ENCODE data around the gene ARID3A. TPM values are rescaled to one million over a fixed set of nuclear protein-coding genes. Genes with fewer than 3 reads are reported as not detected.
A peak's percentile ranks its signal among the peaks of the same experiment; 100 is the strongest.
"Not testable (repeated sequence)": the region's sequence is repeated elsewhere in the genome, so short reads cannot be mapped to it uniquely, and the experiment has no call there.

Gene ARID3A, protein sequence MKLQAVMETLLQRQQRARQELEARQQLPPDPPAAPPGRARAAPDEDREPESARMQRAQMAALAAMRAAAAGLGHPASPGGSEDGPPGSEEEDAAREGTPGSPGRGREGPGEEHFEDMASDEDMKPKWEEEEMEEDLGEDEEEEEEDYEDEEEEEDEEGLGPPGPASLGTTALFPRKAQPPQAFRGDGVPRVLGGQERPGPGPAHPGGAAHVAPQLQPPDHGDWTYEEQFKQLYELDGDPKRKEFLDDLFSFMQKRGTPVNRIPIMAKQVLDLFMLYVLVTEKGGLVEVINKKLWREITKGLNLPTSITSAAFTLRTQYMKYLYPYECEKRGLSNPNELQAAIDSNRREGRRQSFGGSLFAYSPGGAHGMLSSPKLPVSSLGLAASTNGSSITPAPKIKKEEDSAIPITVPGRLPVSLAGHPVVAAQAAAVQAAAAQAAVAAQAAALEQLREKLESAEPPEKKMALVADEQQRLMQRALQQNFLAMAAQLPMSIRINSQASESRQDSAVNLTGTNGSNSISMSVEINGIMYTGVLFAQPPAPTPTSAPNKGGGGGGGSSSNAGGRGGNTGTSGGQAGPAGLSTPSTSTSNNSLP
- total RNA-seq (2014; rRNA removed; shearing (Covaris generic)): 5.9 and 12.0 TPM in 2 replicates

DNA sequence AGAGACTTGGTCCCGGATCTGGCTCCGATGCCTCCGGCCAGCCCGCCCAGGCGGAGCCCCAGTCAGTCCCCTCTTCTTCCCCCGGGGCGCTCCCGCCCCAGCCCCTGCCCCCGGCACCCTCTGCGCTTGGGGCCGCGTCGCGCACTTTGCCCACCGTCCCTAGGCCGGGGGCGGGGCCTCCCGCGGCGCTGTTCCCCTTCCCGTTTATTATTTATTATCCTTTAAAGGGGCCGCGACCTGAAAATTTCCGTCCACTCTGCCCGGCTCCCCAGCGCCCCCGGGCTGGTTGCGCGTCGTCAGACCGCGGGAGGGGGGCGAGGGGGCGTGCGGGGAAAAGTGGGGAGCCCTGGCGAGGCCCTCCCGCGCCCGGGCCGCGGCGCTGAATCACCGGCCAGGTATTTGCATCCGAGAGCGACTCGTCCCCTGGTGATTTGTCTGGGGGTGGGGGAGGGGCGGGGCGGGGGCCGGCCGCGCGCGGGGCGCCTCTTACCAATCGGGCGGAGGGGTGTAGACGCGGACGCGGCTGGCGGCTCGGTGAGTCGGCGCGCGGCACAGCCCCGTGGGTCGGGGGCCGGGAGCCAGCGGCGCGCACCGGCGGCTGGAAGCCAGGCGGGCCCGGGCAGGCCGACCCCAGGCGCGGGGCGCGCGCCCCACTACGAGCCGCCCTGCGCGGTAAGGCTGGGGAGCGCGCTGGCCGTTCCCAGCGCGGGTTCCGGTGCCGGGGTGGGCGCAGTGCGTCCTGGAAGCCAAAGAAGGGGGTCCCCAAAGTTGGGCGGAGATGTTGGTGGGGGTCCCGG, at the start of gene ARID3A:
TSS of gene ARID3A (plus strand) at position 510 of the 797 bp plus-strand sequence. CDS start 3,494 bp downstream, outside the sequence.
- peak; percentile 85 for DNase-seq (ENCODE audit: low read depth)

DNA sequence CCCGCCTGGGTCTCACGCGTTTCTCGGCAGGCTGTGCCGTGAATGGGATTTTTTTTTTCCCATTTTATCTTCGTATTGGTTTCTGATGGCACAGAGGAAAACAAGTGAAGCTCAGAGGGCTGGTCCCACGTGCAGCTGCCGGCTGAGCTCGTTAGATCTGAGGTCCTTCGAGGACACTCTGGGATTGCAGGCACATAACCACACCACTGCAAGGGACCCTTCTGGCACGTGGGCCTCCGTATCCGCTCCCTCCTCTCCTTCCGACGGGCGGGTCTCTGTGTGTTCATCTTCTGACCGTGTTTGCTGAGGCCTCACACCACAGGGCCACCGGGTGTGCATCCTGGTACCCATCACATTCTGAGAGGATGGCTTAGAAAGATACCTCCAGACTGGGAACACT, 49.7 kb upstream of the ARID3A start:
- DNase-seq (ENCODE audit: low read depth): no peak

DNA sequence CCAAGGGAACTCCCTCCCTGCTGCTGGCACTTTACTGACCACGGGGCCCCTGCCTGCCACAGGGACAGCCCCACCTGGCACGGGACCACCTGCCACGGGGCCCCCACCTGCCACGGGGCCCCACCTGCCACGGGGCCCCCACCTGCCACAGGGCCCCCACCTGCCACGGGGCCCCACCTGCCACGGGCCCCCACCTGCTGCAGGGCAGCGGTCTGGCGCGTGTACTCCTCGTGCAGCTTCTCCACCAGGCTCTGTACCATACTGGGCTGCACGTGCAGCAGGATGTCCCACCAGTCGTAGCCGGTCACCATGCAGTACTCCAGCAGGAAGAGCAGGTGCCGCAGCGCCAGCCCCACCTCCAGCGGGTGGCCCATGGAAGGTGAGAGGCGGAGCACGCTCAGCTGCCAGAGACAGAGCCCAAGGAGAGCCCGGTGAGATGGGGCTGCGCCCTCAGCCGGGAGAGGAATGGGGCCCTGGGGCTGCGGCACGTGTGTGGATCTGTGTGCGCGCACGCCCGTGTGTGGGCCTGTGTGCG, 49.0 kb upstream of the ARID3A start:
- no peak for DNase-seq (ENCODE audit: low read depth)

DNA sequence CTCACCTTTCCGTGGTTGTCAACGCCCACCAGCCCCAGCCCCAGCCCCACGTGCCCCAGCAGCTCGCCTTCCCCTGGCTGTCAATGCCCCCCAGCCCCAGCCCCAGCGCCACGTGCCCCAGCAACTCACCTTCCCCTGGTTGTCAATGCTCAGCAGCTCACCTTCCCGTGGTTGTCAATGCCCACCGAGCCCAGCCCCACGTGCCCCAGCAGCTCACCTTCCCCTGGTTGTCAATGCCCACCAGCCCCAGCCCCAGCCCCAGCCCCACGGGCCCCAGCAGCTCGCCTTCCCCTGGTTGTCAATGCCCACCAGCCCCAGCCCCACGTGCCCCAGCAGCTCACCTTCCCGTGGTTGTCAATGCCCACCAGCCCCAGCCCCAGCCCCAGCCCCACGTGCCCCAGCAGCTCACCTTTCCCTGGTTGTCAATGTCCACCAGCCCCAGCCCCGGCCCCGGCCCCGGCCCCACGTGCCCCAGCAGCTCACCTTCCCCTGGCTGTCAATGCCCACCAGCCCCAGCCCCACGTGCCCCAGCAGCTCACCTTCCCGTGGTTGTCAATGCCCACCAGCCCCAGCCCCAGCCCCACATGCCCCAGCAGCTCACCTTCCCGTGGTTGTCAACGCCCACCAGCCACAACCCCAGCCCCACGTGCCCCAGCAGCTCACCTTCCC, 47.7 kb upstream of the ARID3A start:
- not testable (repeated sequence) for DNase-seq (ENCODE audit: low read depth)

DNA sequence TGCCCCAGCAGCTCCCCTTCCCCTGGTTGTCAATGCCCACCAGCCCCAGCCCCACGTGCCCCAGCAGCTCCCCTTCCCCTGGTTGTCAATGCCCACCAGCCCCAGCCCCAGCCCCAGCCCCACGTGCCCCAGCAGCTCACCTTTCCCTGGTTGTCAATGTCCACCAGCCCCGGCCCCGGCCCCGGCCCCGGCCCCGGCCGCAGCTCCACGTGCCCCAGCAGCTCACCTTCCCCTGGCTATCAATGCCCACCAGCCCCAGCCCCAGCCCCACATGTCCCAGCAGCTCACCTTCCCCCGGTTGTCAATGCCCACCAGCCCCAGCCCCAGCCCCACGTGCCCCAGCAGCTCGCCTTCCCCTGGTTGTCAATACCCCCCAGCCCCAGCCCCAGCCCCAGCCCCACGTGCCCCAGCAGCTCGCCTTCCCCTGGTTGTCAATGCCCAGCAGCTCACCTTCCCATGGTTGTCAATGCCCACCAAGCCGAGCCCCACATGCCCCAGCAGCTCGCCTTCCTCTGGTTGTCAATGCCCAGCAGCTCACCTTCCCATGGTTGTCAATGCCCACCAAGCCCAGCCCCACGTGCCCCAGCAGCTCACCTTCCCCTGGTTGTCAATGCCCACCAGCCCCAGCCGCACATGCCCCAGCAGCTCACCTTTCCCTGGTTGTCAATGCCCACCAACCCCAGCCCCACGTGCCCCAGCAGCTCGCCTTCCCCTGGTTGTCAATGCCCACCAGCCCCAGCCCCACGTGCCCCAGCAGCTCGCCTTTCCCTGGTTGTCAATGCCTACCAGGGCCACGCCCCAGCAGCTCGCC, 46.9 kb upstream of the ARID3A start:
- not testable (repeated sequence) for DNase-seq (ENCODE audit: low read depth)

DNA sequence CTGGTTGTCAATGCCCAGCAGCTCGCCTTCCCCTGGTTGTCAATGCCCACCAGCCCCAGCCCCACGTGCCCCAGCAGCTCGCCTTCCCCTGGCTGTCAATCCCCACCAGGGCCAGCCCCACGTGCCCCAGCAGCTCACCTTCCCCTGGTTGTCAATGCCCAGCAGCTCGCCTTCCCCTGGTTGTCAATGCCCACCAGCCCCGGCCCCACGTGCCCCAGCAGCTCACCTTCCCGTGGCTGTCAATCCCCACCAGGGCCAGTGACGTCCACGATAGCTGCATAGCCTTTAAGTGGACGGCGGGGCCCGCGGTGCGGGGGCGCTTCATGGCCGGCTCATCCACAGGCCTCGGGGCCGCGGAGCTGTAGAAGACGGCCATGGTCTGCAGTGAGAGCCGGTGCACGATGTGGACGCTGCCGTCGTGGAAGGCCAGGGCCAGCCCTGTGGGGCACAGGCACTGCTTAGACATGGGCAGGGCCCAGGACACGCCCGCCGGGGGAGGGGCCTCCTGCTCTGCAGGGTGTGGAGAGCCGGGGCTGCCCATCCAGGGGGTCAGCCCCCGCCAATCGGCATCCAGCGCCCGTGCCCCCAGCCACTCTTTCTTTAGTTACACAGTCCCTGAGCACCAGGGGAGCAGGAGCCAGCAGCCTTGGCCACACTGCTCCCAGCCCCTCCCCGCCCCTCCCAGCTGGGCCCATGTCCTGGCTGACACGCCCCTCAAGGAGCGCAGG, 46.0 kb upstream of the ARID3A start:
- no peak for DNase-seq (ENCODE audit: low read depth)

DNA sequence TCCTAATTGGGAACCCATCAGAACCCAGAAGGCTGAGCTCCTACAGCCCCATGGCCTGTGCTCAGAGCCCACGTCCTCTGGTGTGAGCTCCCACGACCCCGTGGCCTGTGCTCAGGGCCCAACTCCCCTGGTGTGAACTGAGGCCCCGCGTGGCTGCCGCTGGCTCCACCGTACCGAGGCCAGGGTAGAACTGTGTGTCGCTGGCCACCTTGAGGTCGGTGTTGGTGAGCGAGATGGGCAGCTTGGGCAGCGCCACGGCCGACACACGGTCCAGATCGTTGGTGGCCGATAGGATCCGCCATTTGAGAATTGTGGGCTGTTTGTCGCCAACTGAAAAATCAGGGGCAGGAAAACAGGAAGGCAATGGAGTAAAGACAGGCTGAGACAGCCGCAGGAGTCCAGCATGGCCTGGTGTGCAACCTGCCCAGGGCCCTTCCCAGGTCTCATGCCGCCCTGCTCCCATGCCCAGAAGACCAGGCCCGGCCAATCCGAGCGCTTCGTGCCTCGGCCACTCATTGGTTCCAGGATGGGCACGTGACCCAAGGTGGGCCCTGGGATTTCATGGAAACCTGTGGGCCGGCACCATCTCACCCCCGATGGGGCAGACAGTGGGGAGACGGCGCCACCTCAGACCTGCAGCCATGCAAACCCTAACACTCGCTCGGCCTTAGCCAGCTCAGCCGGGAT, 44.3 kb upstream of the ARID3A start:
- DNase-seq (ENCODE audit: low read depth): no peak

DNA sequence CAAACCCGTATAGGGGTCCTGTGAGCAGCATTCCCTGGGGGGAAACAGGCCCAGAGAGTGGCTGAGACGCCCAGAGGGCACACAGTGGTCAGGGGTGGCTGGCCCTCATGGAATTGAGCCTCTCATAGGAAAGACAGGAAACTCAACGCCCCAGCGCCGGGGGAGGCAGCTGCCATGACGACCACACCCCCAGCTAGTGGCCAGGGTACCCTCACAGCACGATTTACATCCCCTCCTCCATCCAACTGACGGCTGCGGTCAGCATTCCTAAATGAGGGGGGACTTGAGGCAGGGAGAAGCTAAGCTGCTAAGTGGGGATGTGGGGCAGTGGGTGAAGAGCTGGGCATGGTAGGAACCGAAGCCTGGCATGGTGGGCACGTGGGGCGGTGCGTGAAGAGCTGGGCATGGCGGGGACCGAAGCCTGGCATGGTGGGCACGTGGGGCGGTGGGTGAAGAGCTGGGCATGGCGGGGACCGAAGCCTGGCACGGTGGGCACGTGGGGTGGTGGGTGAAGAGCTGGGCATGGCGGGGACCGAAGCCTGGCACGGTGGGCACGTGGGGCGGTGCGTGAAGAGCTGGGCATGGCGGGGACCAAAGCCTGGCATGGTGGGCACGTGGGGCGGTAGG, 42.9 kb upstream of the ARID3A start:
- DNase-seq (ENCODE audit: low read depth): no peak

DNA sequence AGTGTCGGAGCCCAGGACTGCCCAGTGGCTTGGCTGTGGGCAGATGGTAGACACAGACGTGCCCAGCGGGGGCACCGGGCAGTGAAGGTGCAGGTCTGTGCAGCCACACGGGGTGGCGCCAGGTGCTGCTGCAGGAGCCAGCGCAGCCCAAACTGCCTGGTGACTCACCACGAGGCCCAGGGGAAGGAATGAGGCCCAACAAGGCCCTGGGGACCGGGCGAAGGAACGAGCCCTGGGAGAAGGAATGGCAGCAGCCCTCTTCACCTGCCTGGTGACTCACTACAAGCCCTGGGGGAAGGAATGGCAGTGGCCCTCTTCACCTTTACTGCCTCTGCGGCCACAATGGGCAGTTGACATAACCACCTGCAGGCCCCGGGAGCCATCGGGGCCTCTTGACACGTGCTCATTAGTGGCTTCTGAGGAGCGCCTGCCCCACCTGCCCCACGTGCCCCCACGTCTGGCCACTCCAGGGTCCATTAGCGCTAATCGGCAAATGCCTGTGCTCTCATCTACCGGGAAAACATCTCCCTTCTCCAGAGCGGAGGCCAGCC, 42.1 kb upstream of the ARID3A start:
- DNase-seq (ENCODE audit: low read depth): peak; percentile 80

DNA sequence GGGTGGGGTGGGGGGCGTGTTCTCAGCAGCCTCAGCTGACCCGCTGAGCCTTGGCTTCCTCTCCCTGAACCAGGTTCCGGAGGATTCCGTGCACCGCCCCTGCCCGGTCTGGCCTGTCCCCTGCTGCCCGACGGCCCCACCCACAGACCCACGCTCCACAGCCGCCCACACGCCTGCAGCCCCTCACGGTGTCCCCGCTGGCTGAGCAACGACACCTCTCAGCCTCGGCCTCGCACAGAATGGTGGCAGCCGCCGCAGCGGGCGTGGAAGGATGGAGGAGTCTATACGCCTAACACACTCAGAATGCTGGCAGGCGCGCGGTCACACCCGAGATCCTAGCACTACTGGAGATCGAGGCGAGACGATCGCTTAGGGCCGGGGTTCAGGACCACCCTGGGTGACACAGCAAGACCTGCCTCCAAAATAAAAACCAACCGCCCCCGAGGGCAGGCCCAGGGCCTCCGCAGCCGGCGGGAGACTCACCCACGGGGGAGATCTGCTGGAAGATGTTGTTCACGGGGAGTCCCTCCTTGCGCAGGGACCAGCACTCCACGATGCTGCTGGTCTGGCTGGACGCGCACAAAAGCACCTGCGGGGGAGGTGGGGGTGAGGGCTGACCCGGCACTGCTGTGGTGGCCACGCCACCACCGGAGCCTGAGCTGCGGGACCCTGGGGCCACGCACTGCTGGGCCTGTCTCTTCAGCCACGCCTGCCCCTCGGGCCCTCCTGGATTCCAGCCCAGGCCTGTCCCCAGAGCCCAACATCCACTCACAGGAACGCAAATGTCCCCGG, 41.2 kb upstream of the ARID3A start:
- DNase-seq (ENCODE audit: low read depth): no peak

DNA sequence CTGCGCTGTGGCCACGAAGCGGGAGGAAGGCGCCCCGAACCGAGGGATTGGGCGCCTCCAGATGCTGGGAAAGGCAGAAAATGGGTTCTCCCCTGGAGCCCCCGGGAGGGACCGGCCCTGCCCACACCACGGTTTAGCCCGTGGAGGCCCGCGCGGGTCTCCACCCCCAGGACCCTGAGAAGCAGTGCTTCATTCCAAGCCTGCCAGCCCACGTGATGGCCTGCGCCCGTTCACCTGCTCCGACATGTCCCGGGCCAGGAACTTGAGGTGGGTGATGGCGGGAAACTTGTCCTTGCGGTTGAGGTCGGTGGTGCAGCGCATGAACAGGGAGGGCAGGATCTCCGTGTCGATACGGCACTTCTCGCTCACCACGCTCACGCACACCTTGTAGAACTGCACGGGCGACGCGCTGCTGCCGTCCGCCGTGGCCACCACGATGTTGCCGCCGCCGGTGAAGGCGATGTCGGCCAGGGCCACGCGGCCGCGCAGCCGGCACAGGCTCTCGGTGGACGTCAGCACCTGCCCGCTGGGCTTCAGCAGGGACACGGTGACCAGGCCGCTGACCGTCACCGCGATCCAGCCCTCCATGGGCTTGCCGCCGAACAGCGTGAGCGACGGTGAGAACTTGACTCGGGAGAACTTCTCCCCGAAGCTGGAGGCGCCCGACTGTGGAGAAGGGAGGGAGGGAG, 40.2 kb upstream of the ARID3A start:
- DNase-seq (ENCODE audit: low read depth): no peak

DNA sequence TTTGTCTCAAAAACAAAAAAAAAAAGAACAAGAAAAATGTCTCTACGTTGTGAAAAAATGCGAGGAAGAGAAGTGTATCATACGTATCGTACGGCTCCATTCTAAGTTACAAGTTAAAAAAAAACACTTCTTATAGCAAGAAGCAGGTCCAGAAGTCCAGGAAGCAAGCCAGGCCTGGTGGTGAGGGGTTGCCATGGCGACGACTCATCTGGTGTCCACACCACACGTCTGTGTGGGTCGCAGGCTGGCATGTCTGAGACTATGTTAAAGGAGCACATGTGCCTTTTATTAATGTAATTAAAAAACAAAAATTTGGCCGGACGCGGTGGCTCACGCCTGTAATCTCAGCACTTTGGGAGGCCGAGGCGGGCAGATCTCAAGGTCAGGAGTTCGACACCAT, 38.8 kb upstream of the ARID3A start:
- no peak for DNase-seq (ENCODE audit: low read depth)

DNA sequence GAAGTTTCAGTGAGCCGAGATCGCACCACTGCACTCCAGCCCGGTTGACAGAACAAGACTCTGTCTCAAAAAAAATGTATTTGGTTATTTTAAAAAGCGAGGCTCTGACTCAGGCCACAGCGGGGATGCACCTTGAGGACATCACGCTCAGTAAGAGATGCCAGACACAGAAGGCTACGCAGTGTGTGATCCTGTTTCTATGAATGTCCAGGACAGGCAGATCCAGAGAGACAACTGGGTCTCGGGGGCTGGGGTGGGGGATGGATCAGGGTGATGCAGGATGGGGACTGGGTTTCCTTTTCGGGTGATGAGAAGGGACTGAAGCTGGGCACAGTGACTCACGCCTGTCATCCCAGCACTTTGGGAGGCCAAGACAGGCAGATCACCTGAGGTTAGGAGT, 38.2 kb upstream of the ARID3A start:
- no peak for DNase-seq (ENCODE audit: low read depth)

DNA sequence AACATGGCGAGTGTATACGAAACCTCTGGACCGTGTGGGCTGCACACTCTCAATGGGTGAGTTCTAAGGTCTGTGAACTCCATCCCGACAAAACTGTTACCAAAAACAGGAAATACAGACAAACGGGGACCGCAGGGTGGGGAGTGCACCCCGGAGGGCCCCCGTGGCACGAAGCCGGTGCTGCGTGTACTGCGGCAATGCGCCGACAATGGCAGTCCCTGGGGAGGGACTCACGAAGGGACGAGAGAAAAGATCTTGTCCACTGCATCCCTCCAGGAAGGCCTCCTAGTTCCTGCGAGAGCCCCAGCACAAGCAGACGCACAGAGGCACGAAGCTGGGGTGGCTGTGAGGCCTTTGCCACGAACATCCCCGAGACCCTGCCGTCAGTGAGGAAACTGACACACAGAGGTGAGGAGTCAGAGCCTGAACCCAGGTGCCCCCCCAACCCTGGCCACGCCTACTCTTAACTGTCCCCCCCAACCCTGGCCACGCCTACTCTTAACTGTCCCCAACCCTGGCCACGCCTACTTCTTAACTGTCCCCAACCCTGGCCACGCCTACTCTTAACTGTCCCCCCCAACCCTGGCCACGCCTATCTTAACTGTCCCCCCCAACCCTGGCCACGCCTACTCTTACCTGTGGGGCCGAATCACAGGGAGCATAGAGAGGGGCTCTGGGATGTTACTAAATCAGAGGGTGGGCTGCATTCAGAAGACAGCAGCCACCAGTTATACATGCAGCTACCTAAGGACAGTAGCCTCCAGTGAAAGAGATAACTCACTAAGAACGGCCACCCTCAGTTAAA, 37.1 kb upstream of the ARID3A start:
- DNase-seq (ENCODE audit: low read depth): no peak

DNA sequence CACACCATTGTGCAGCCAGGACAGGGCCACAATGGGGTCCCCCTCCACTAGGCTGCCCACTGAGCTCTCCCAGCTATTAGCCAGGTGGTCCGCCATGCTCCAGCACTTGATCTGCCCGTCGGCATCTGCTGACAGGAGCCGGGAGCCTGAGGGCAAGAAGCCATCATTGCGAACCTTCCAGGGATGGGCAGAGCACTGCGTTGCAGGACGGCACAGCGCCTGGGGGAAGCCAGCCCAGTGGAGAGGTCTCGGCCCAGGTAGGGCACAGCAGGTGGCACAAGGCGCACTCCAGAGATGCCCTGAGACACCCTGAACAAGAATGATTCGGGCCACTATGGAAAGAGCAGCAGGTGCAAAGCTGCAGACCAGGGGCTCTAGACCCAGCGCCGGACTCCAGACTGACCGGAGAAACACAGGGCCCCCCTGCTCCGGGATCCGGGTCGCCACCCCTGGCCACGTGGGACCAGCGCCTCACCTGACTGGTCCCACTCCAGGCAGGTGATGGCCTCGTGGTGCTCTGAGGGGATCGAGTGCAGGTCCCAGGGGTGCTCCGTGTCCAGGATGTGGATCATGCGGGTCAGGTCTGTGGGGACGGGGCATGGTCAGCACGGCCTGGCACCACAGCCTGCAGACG, 36.1 kb upstream of the ARID3A start:
- no peak for DNase-seq (ENCODE audit: low read depth)

DNA sequence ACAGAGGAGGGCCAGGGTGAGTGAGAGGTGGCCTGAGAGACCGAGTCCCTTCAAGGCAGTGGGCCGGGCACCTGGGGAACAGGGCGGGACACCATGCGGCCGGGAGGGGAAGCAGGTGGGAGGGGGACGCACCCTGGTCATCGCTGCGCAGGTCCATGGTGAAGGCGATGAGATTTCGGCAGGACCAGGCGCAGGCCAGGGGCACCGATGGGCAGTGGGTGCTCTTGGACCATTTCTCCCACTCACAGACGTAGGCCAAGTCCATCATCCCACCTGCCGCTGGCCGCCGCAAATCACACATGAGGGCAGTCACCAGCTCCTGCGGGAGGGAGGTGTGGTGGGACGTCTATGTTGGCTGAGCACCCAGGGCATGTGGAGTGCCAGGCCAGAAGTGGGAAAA, 35.0 kb upstream of the ARID3A start:
- DNase-seq (ENCODE audit: low read depth): no peak

Data from Daoy (cell line).